WI38 (cell line): ENCODE data around the gene MAD1L1.

Experiments used
- H3K4me3 ChIP-seq: 2 replicates; pipeline ENCODE4 v1.5.1; 2011; ENCODE audit warnings: low read depth, mild to moderate bottlenecking, control low read depth, low read length
- TF ChIP-seq, protein P1 (sequence below): IDR thresholded peaks from 2 replicates; pipeline ENCODE4 v1.5.1; 2012; ENCODE audit warnings: low read depth, mild to moderate bottlenecking, control low read depth, low read length

MAD1L1 gene

DNA sequence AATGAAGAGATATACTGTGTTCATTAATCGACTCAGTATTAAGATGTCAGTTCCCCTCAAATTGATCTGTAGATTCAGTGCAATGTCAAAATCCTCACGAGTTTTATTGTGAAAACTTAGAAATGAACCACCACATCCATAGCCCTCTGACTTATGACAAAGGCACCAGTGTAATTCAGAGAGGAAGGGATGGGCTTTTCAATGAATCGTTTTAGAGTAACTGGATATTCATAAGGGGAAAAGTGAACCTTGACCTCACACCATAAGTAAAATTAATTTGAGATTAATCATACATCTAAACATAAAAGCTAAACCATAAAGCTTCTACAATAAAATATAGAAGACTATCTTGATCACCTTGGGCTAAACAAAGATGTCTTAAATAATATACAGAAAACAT lies 434.6 kb downstream of the MAD1L1 start:
- TF ChIP-seq, protein P1, sequence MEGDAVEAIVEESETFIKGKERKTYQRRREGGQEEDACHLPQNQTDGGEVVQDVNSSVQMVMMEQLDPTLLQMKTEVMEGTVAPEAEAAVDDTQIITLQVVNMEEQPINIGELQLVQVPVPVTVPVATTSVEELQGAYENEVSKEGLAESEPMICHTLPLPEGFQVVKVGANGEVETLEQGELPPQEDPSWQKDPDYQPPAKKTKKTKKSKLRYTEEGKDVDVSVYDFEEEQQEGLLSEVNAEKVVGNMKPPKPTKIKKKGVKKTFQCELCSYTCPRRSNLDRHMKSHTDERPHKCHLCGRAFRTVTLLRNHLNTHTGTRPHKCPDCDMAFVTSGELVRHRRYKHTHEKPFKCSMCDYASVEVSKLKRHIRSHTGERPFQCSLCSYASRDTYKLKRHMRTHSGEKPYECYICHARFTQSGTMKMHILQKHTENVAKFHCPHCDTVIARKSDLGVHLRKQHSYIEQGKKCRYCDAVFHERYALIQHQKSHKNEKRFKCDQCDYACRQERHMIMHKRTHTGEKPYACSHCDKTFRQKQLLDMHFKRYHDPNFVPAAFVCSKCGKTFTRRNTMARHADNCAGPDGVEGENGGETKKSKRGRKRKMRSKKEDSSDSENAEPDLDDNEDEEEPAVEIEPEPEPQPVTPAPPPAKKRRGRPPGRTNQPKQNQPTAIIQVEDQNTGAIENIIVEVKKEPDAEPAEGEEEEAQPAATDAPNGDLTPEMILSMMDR = no peak
- no peak overlapping the region for H3K4me3 ChIP-seq

DNA sequence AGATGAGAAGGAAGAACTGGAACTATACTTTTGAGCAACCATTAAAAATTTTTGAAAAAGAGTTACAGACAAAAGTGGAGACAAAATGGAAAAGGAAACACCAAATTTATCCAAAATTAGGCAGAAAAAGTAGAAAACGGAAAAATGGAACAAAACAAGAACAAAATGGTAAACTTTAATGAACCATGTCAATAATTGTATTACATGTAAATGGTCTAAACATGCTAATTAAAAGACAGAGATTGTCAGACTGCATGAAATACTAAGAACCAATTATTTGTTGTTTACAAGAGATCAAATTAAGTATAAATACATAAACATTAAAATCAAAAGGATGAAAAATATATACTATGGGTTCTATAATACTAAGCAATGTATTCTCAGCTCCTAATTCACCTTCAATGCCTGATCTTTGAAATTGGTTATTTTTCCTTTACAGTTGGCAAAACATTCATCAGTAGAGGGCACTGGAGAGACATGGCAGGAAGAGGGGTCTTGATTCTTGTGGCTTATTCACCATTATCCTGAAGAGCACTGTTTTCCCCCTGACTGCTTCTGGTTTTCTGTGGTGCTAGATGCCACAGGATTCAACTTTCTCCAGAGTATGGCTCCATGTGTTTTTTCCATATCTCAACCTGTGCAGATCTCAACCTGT lies 437.7 kb downstream of the MAD1L1 start:
- no peak overlapping the region for H3K4me3 ChIP-seq

DNA sequence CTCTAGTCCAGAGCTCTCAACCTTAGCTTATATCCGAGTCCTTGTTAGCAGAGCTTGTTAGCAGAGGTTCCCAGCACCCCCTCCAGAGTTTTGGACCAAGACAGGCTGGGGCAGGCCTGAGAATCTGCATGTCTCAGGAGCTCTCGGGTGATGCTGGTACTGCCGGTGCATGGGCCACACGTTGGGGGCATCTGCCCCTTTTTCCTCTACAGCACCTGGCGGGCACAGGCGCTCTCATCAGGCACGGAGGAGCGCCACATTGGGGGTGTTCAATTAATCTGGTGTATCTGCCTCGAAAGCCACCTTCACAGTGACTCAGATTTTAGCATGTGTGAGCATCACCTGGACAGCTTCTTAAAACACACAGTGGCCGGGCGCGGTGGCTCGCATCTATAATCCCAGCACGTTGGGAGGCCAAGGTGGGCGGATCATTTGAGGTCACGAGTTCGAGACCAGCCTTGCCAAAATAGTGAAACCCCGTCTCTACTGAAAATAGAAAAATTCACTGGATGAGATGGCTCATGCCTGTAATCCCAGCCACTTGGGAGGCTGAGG lies 445.0 kb downstream of the MAD1L1 start:
- TF ChIP-seq, protein P1 = no peak
- no peak overlapping the region for H3K4me3 ChIP-seq

More for the DNA sequence above, 437.7 kb downstream of the MAD1L1 start:
- TF ChIP-seq, protein P1 = peak; percentile 21; the same call in 1 of the 2 replicates

DNA sequence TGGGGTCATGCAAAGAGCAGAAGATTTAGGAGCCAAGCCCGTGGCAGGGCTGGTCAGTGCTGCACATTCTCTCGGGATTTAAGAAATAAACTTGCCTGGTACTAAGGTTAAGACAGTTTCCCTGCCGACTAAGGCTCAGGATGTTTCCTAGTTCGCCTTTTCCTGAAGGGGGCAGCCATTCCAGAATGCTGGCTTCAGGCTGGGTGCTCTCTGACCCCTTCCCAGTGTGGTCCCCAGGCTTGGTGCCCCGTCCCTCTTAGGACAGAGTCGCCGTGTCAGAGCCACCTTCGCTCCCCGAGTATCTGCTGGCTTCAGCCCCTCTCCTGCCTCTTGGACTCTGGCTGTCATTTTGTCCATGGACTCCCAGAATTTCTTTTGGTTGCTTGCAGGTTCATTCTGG lies 445.5 kb downstream of the MAD1L1 start:
- H3K4me3 ChIP-seq = no peak overlapping the region
- TF ChIP-seq, protein P1 = no peak

DNA sequence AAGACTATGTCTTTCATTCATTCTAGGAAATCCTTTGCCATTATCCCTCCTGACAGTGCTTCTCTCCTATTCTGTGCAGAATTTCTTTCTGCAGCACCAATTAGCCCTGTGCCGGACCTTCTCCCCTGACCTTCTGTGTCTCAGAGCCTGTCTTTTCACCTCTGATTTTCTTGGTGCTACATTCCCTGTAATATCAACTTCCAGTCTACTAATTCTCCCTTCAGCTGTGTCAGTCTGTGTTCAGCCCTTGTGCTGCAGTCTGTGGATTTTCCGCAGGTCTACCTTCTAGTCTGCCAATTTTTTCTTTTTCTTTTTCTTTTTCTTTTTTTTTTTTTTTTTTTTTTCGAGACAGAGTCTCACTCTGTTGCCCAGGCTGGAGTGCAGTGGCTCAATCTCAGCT lies 446.9 kb downstream of the MAD1L1 start:
- no peak overlapping the region for H3K4me3 ChIP-seq
- TF ChIP-seq, protein P1 = no peak

DNA sequence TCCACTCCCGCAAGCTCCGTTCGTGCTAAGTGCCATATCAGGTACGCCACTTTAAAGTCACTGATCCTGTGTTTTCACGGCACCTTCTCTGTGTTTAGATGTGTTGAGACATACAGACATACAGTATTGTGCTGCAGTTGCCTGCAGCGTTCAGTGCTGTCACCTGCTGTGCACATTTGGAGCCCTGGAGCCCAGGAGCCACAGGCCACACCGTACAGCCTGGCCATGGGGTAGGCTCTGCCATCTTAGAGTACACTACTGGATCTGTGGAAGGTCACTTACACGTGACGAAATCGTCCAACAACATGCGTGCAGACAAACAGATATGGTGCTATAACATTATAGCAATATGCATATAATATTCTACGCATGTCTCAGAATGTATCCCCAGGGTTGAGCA lies 451.4 kb downstream of the MAD1L1 start:
- TF ChIP-seq, protein P1 = no peak
- H3K4me3 ChIP-seq = no peak overlapping the region

DNA sequence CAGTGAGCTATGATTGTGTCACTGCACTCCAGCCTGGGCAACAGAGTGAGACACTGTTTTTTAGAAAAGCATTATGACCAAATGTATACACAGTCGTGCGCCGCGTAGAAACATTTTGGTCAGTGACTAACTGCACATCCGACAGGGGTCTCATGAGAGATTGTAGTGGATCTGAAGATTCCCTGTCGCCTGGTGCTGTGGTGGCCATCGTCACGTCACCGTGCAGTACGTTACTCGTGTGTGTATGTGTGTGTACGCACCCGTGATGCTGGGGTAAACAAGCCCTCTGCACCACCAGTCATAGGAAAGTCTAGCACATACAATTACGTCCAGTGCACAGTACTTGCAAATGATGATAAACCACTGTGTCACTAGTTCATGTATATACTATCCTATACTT lies 453.3 kb downstream of the MAD1L1 start:
- no peak overlapping the region for H3K4me3 ChIP-seq
- TF ChIP-seq, protein P1 = no peak
